Nephron progenitor cell (in vitro differentiated cells): Measurements from ENCODE around the gene NR3C2.

Source experiments
- DNase-seq: peaks from one replicate; pipeline ENCODE4 v3.0.0; 2021
- H3K27ac Mint-ChIP-seq: 2 replicates; pipeline ENCODE4 v1.8.0; 2021; ENCODE audit warnings: mild to moderate bottlenecking, moderate library complexity, mixed read lengths
- H3K27me3 Mint-ChIP-seq: 2 replicates; pipeline ENCODE4 v1.8.0; 2021; ENCODE audit warnings: mild to moderate bottlenecking, low read depth, mixed read lengths; ENCODE audit not compliant: poor library complexity
- H3K36me3 Mint-ChIP-seq: 2 replicates; pipeline ENCODE4 v1.8.0; 2021; ENCODE audit warnings: low read depth, mixed read lengths
- H3K4me1 Mint-ChIP-seq: 2 replicates; pipeline ENCODE4 v1.8.0; 2021; ENCODE audit warnings: mixed read lengths
- H3K4me3 Mint-ChIP-seq: 2 replicates; pipeline ENCODE4 v1.8.0; 2021; ENCODE audit warnings: mild to moderate bottlenecking, moderate library complexity, mixed read lengths
- H3K9me3 Mint-ChIP-seq: 2 replicates; pipeline ENCODE4 v1.8.0; 2021; ENCODE audit warnings: mild to moderate bottlenecking, moderate library complexity, mixed read lengths
- TF ChIP-seq, protein P1 (sequence below): fragments of 200-600 bp; sonication (generic); IDR thresholded peaks from 2 replicates; pipeline ENCODE4 v1.5.0; 2021; ENCODE audit warnings: antibody characterized with exemption

The NR3C2 gene

DNA sequence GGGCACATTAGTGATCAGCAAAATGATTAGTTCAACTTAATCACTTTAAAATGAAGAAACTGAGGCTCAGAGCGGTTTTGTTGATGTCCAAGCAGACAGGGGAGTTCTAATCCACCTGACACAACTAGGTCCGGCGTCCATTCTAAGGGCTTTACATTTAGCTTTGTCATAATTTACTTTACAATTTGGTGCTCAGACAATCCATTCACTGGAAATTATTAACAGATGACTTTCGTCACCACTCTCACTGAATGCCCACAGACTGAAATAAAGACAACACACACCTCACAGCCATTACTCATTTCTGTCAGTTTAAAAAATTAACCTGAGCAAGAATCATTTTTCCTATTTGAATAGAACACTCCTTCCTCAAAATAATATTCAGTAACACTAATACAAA is 10.8 kb downstream of the NR3C2 start:
- no peaks in the 10 kb centered on the region for H3K9me3 Mint-ChIP-seq

DNA sequence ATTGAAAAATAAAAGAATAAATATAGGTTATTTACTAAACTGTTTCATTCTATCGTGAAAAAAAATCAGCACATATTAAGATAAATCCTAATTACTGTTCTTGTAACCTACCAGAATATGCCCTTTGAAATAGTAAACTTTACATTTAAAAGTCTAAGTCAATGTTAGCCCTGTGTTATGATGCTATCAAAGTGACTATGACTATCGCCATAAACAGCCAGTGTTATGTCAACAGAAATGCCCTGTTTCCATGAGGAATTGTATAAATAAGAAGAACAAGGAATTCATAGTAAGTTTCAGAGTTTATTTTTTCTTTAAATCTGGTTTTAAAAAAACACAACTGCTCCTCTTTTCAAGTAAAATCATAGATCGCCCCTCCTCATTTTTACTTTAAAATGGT is 11.4 kb downstream of the NR3C2 start:
- Mint-ChIP-seq H3K9me3 (no peaks in the 10 kb centered on the region), H3K27ac (no peak overlapping the region), H3K36me3 (no peaks in the 10 kb centered on the region), H3K27me3 (peaks cover 6% of the 10 kb centered on the region), H3K4me1 (peaks cover 13% of the 10 kb centered on the region), H3K4me3 (no peak overlapping the region)
- DNase-seq, result no peak
- TF ChIP-seq, protein P1, sequence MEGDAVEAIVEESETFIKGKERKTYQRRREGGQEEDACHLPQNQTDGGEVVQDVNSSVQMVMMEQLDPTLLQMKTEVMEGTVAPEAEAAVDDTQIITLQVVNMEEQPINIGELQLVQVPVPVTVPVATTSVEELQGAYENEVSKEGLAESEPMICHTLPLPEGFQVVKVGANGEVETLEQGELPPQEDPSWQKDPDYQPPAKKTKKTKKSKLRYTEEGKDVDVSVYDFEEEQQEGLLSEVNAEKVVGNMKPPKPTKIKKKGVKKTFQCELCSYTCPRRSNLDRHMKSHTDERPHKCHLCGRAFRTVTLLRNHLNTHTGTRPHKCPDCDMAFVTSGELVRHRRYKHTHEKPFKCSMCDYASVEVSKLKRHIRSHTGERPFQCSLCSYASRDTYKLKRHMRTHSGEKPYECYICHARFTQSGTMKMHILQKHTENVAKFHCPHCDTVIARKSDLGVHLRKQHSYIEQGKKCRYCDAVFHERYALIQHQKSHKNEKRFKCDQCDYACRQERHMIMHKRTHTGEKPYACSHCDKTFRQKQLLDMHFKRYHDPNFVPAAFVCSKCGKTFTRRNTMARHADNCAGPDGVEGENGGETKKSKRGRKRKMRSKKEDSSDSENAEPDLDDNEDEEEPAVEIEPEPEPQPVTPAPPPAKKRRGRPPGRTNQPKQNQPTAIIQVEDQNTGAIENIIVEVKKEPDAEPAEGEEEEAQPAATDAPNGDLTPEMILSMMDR, result no peak

More for the DNA sequence above, 10.8 kb downstream of the NR3C2 start:
- TF ChIP-seq, protein P1, result no peak
- Mint-ChIP-seq H3K27ac (no peak overlapping the region), H3K36me3 (no peaks in the 10 kb centered on the region), H3K27me3 (peaks cover 5% of the 10 kb centered on the region), H3K4me3 (no peak overlapping the region), H3K4me1 (peaks cover 9% of the 10 kb centered on the region)
- no peak for DNase-seq

DNA sequence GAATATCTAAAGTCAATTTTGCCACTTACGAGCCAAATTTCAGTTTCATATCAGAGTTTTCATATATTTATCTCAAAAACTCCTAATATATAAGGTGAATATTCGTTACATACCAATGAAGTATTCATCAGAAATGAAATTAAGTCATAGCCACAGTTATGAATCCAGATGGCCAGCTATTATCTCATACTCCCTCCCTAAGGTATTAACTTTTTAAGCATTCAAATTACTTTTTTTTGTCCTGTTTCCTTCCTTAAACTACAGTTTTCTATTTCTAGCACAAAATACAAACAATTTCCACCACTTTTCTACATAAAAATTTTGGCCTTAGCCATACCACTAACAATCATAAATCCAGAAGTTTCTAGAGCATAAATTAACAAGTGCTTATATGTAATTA is 13.0 kb downstream of the NR3C2 start:
- Mint-ChIP-seq H3K27me3 (peaks cover 7% of the 10 kb centered on the region), H3K4me1 (peaks cover 22% of the 10 kb centered on the region), H3K9me3 (no peaks in the 10 kb centered on the region), H3K36me3 (no peaks in the 10 kb centered on the region), H3K27ac (no peak overlapping the region), H3K4me3 (no peak overlapping the region)
- no peak for DNase-seq
- TF ChIP-seq, protein P1, result no peak

DNA sequence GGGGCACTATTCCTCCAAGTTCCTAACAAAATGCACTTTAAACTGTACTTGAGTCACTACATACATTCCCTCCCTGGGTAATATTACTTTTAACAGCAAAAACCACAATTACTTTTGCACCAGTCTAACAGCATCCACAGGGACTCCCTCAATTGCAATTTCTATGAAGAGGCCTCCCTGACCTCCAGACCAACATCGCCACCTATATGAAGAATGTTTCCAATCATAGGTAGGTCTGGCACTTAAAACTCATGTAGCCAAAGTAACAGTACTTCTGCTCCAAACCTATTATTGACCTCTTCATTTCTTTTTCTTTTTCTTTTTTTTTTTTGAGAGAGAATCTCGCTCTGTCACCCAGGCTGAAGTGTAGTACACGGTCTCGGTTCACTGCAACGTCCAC is 15.6 kb downstream of the NR3C2 start:
- Mint-ChIP-seq H3K9me3 (no peaks in the 10 kb centered on the region), H3K27ac (peak overlapping the region; percentile 17)

DNA sequence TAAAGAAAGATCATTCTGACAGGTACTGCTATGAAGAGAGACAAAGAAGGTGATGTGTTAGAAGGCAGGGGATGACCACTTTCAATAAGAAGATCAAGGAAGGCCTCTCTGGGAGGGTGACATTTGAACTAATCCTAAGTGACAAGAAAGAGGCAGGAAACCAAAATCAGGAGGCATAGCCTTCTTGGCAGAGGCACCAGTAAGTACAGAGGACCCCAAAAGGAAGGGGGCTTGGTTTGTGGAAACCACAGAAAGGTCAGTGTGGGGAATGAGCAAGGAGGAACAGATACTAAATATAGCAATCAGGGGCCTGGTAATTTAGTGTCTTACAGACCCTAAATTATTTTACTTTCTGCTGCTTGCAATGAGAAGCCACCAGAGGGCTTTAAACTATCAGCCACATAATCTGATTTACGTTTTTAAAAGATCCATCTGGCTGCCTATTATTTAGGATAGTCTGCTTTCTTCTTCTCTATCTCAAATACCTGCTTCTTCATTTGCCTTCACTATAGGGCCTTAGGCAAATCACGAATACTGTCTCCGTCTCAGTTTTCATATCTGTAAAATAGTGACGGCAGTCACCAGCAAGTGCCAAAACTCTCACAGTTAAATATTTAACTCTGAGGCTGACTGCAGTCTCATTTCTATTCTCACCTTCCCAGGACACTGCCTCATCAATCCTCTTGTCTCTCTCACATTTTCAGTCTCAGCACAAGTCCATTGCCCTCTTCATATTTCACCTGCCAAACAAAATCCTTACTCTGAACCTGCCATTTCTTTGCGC is 16.7 kb downstream of the NR3C2 start:
- H3K36me3 Mint-ChIP-seq, result no peaks in the 10 kb centered on the region
- peaks cover 22% of the 10 kb centered on the region for H3K4me1 Mint-ChIP-seq
- no peaks in the 10 kb centered on the region for H3K9me3 Mint-ChIP-seq
- DNase-seq, result no peak
- H3K4me3 Mint-ChIP-seq, result no peak overlapping the region
- H3K27me3 Mint-ChIP-seq, result peaks cover 7% of the 10 kb centered on the region
- TF ChIP-seq, protein P1, result no peak
- H3K27ac Mint-ChIP-seq, result peak overlapping the region; percentile 47

More for the DNA sequence above, 15.6 kb downstream of the NR3C2 start:
- Mint-ChIP-seq H3K4me3 (no peak overlapping the region), H3K36me3 (no peaks in the 10 kb centered on the region), H3K4me1 (peaks cover 22% of the 10 kb centered on the region), H3K27me3 (peaks cover 7% of the 10 kb centered on the region)
- TF ChIP-seq, protein P1, result no peak
- DNase-seq, result no peak

DNA sequence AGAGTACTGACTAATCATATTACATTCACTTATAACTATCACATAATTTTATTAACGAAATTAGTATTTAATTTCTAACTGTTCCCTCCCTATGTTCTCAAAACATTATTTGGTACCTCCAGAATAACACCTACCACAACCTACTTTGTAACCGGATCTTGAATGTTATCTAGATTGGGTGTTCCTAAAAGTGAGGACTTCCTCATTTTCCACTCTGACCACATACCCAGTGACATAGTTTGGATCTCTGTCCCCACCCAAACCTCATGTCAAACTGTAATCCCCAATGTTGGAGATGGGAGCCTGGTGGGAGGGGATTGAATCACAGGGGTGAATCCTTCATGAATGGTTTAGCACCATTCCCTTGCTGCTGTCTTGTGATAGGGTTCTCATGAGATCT is 21.8 kb downstream of the NR3C2 start:
- TF ChIP-seq, protein P1, result no peak

More for the DNA sequence above, 21.8 kb downstream of the NR3C2 start:
- no peak for DNase-seq
- H3K27me3 Mint-ChIP-seq, result peaks cover 2% of the 10 kb centered on the region
- H3K4me3 Mint-ChIP-seq, result no peak overlapping the region
- H3K9me3 Mint-ChIP-seq, result no peaks in the 10 kb centered on the region
- no peak overlapping the region for H3K27ac Mint-ChIP-seq
- no peaks in the 10 kb centered on the region for H3K36me3 Mint-ChIP-seq
- peaks cover 7% of the 10 kb centered on the region for H3K4me1 Mint-ChIP-seq
